H1 (cell line): ENCODE measurements around the gene TMEM63A. TPM values are rescaled to one million over a fixed set of nuclear protein-coding genes. Genes with fewer than 3 reads are reported as not detected.

ENCODE experiments used
- CTCF ChIA-PET: fragments of 300-600 bp; sonication (Branson Sonifier 250); formaldehyde crosslinking; loops from one replicate; lab custom pipeline; 2021; ENCODE audit not compliant: partially characterized antibody; lab: Charles Lee
- POLR2A ChIA-PET: fragments of 300-600 bp; sonication (Branson Sonifier 250); formaldehyde crosslinking; loops from one replicate; lab custom pipeline; 2021; ENCODE audit warnings: inconsistent platforms; ENCODE audit not compliant: partially characterized antibody; lab: Charles Lee
- DNase-seq, 2 experiments: peaks; one replicate each; pipeline versions ENCODE4 v3.0.0 to v3.0.0-alpha.2; 2010 to 2022; ENCODE audit warnings: low spot score in 2 of 2, low read depth in 1 of 2, mixed read lengths in 1 of 2
- FAIRE-seq: peaks from 2 replicates; lab custom pipeline; 2011; peaks lifted over from hg19 to GRCh38; lab: Jason Lieb, UNC
- H2AFZ ChIP-seq: 2 replicates; pipeline ENCODE4 v1.8.1; 2012; ENCODE audit warnings: low read length, inconsistent platforms
- H2AK5ac ChIP-seq: 2 replicates; pipeline ENCODE4 v1.6.1; 2013; ENCODE audit warnings: low read depth, low read length
- H2BK120ac ChIP-seq: replicated peaks from 2 replicates; pipeline ENCODE3; 2013; ENCODE audit warnings: low read depth, low read length, inconsistent platforms
- H2BK12ac ChIP-seq: 2 replicates; pipeline ENCODE4 v1.6.1; 2013; ENCODE audit warnings: low read depth, low read length
- H2BK15ac ChIP-seq: 2 replicates; pipeline ENCODE4 v1.6.1; 2013; ENCODE audit warnings: low read length
- H2BK20ac ChIP-seq: 2 replicates; pipeline ENCODE4 v1.6.1; 2013; ENCODE audit warnings: low read length
- H2BK5ac ChIP-seq: 2 replicates; pipeline ENCODE4 v1.6.1; 2013; ENCODE audit warnings: low read depth, low read length
- H3K14ac ChIP-seq: 2 replicates; pipeline ENCODE4 v1.6.1; 2013; ENCODE audit warnings: inconsistent platforms; ENCODE audit not compliant: insufficient read length
- H3K18ac ChIP-seq: 2 replicates; pipeline ENCODE4 v1.6.1; 2013; ENCODE audit warnings: low read length; ENCODE audit errors: extremely low read depth
- H3K23ac ChIP-seq: 2 replicates; pipeline ENCODE4 v1.6.1; 2013; ENCODE audit warnings: inconsistent platforms; ENCODE audit not compliant: insufficient read length
- H3K23me2 ChIP-seq: 2 replicates; pipeline ENCODE4 v1.6.1; 2013; ENCODE audit warnings: low read depth, low read length
- H3K27ac ChIP-seq: 2 replicates; pipeline ENCODE4 v1.6.1; 2011; ENCODE audit warnings: low read depth, low read length, inconsistent platforms
- H3K27me3 ChIP-seq, 4 experiments: replicated peaks in 1 of 4; 1 replicate in 1 of 4; 2 replicates in 3 of 4; pipeline versions ENCODE4 v1.6.1 to v1.8.1; 2011 to 2013; ENCODE audit warnings: low read length in 3 of 4, mild to moderate bottlenecking in 3 of 4, inconsistent platforms in 2 of 4, mixed read lengths in 2 of 4, moderate library complexity in 1 of 4; ENCODE audit not compliant: control insufficient read depth in 3 of 4, insufficient read depth in 3 of 4; ENCODE audit errors: extremely low read depth in 1 of 4
- H3K36me3 ChIP-seq, 4 experiments: 2 replicates each; pipeline versions ENCODE4 v1.6.1 to v1.8.1; 2011 to 2013; ENCODE audit warnings: mild to moderate bottlenecking in 4 of 4, low read length in 3 of 4, moderate library complexity in 2 of 4, control low read depth in 1 of 4, inconsistent platforms in 1 of 4; ENCODE audit not compliant: insufficient read depth in 4 of 4, control insufficient read depth in 2 of 4
- H3K4ac ChIP-seq: replicated peaks from 2 replicates; pipeline ENCODE3; 2013; ENCODE audit warnings: low read length, low read depth, mixed read lengths, inconsistent platforms; ENCODE audit not compliant: insufficient read length
- H3K4me1 ChIP-seq, 4 experiments: replicated peaks in 1 of 4; 1 replicate in 1 of 4; 2 replicates in 3 of 4; pipeline versions ENCODE4 v1.6.1 to v1.8.1; 2011 to 2013; ENCODE audit warnings: low read length in 3 of 4, inconsistent platforms in 2 of 4, mixed read lengths in 1 of 4; ENCODE audit not compliant: insufficient read depth in 4 of 4, control insufficient read depth in 3 of 4
- H3K4me2 ChIP-seq, 2 experiments: 2 replicates each; pipeline versions ENCODE4 v1.6.1 to v1.8.1; 2011 to 2013; ENCODE audit warnings: low read depth in 2 of 2, low read length in 2 of 2, control low read depth in 1 of 2, inconsistent platforms in 1 of 2, mild to moderate bottlenecking in 1 of 2; ENCODE audit not compliant: insufficient read depth in 1 of 2
- H3K4me3 ChIP-seq, 4 experiments: fragments of 200-600, 300-600 bp in 1 of 4; sonication (generic), shearing (Covaris generic), sonication (Bioruptor Twin) in 1 of 4; 2 replicates each; pipeline versions ENCODE4 v1.5.1 to v1.8.1; 2011 to 2016; ENCODE audit warnings: low read length in 4 of 4, low read depth in 3 of 4, control low read depth in 2 of 4, inconsistent platforms in 2 of 4, mild to moderate bottlenecking in 2 of 4, mixed read lengths in 1 of 4, moderate library complexity in 1 of 4; ENCODE audit not compliant: insufficient read depth in 2 of 4; ENCODE audit errors: extremely low read depth in 1 of 4
- H3K56ac ChIP-seq: replicated peaks from 2 replicates; pipeline ENCODE3; 2013; ENCODE audit warnings: low read depth, mild to moderate bottlenecking, mixed read lengths, low read length, inconsistent platforms; ENCODE audit not compliant: insufficient read length
- H3K79me1 ChIP-seq: 2 replicates; pipeline ENCODE4 v1.6.1; 2013; ENCODE audit warnings: low read depth, low read length, control low read depth
- H3K79me2 ChIP-seq, 2 experiments: 2 replicates each; pipeline versions ENCODE4 v1.6.1 to v1.8.1; 2012 to 2013; ENCODE audit warnings: low read length in 2 of 2, mild to moderate bottlenecking in 2 of 2, inconsistent platforms in 1 of 2; ENCODE audit not compliant: insufficient read depth in 2 of 2, control insufficient read depth in 1 of 2
- H3K9ac ChIP-seq, 4 experiments: replicated peaks in 1 of 4; 1 replicate in 1 of 4; 2 replicates in 3 of 4; pipeline versions ENCODE4 v1.6.1 to v1.8.1; 2011 to 2013; ENCODE audit warnings: low read depth in 3 of 4, low read length in 3 of 4, control low read depth in 2 of 4, mild to moderate bottlenecking in 2 of 4, moderate library complexity in 2 of 4, inconsistent platforms in 1 of 4; ENCODE audit errors: extremely low read depth in 1 of 4
- H3K9me3 ChIP-seq, 2 experiments: 2 replicates each; pipeline versions ENCODE4 v1.6.1 to v1.8.1; 2012 to 2013; ENCODE audit warnings: mild to moderate bottlenecking in 2 of 2, moderate library complexity in 2 of 2, control low read depth in 1 of 2, inconsistent platforms in 1 of 2, low read depth in 1 of 2, low read length in 1 of 2, mixed read lengths in 1 of 2; ENCODE audit not compliant: insufficient read depth in 2 of 2
- H4K20me1 ChIP-seq, 2 experiments: replicated peaks in 1 of 2; 2 replicates each; pipeline versions ENCODE3 to v1.8.1; 2011 to 2013; ENCODE audit warnings: inconsistent platforms in 2 of 2, low read length in 2 of 2, mild to moderate bottlenecking in 1 of 2; ENCODE audit not compliant: insufficient read depth in 2 of 2, control insufficient read depth in 1 of 2
- H4K5ac ChIP-seq: 2 replicates; pipeline ENCODE4 v1.6.1; 2013; ENCODE audit warnings: low read length, low read depth, mixed read lengths, inconsistent platforms; ENCODE audit not compliant: insufficient read length
- H4K8ac ChIP-seq: 2 replicates; pipeline ENCODE4 v1.8.0; 2013; ENCODE audit warnings: mild to moderate bottlenecking, moderate library complexity, low read length, inconsistent platforms; ENCODE audit not compliant: insufficient read depth; ENCODE audit errors: extremely low read depth
- H4K91ac ChIP-seq: replicated peaks from 2 replicates; pipeline ENCODE3; 2013; ENCODE audit warnings: low read length, mixed read lengths, inconsistent platforms; ENCODE audit not compliant: insufficient read length
- CTCF ChIP-seq, 3 experiments: IDR thresholded peaks; 1 replicate in 2 of 3; 2 replicates in 1 of 3; pipeline versions ENCODE4 v1.5.1 to v1.6.1; 2011; ENCODE audit warnings: low read length in 3 of 3, mild to moderate bottlenecking in 3 of 3, inconsistent platforms in 2 of 3, low read depth in 1 of 3, moderate library complexity in 1 of 3; ENCODE audit not compliant: insufficient read depth in 1 of 3; ENCODE audit errors: control extremely low read depth in 1 of 3
- EZH2 ChIP-seq: fragments of 200-600 bp; sonication (generic); IDR thresholded peaks from 2 replicates; pipeline ENCODE4 v1.7.1; 2012; ENCODE audit warnings: low read depth, mild to moderate bottlenecking, moderate library complexity, low read length, inconsistent platforms; ENCODE audit not compliant: severe bottlenecking
- NRF1 ChIP-seq: IDR thresholded peaks from 2 replicates; pipeline ENCODE4 v1.6.1; 2011; ENCODE audit warnings: mild to moderate bottlenecking, low read depth, low read length, improper control_type of control experiment
- POLR2A ChIP-seq, 2 experiments: IDR thresholded peaks; 1 replicate in 1 of 2; 2 replicates in 1 of 2; pipeline ENCODE4 v1.6.1; 2011; ENCODE audit warnings: low read depth in 2 of 2, low read length in 2 of 2, mild to moderate bottlenecking in 2 of 2; ENCODE audit errors: control extremely low read depth in 1 of 2
- POLR2AphosphoS5 ChIP-seq: IDR thresholded peaks from 2 replicates; pipeline ENCODE4 v1.6.1; 2011; ENCODE audit warnings: low read depth, low read length
- RAD21 ChIP-seq, 2 experiments: IDR thresholded peaks in 1 of 2; conservative IDR thresholded peaks in 1 of 2; 2 replicates each; pipeline ENCODE4 v1.6.1; 2011; ENCODE audit warnings: low read depth in 2 of 2, low read length in 2 of 2, improper control_type of control experiment in 1 of 2, inconsistent platforms in 1 of 2, mild to moderate bottlenecking in 1 of 2, moderate library complexity in 1 of 2
- WGBS, 2 experiments: shearing (Covaris generic) in 1 of 2; methylation state at CpG; one replicate each; pipeline versions ENCODE4 v1.1.6 to v1.1.7; 2013 to 2015; ENCODE audit warnings: low lambda C conversion rate in 2 of 2, mixed read lengths in 2 of 2, inconsistent platforms in 1 of 2, low coverage in 1 of 2, missing lambda C conversion rate in 1 of 2; ENCODE audit not compliant: insufficient replicate concordance in 2 of 2, insufficient coverage in 1 of 2, insufficient read length in 1 of 2; ENCODE audit errors: extremely low coverage in 1 of 2, missing lambda C conversion rate in 1 of 2; 5-methylcytosine and 5-hydroxymethylcytosine counted together
- polyA plus RNA-seq, 7 experiments: library from polyadenylated mRNA; depleted of rRNA in 3 of 7; stranded (reverse) in 5 of 7; unstranded in 2 of 7; fragments of >200 nt in 5 of 7; fragments of 200-250 nt in 2 of 7; gene quantifications; 1 replicate in 5 of 7; 2 replicates in 1 of 7; 4 replicates in 1 of 7; pipeline versions ENCODE4 v1.2.1 to v1.2.3, GENCODE V29; 2011 to 2013; ENCODE audit warnings: missing spikeins in 2 of 7, mixed read lengths in 2 of 7
- total RNA-seq: library from RNA; stranded (reverse); fragmentation: NEBNext Ultra II Directional; extraction: Animal tissue kit (Norgen Biotek cat#: 25700); gene quantifications from 2 replicates; pipeline ENCODE4 v1.2.1, GENCODE V29; 2021

Gene TMEM63A
- total and polyA plus RNA-seq, 2 of the 8 experiments (the other 6 are each of a cell fraction or from before 2014, with no cell fraction given), result 26.1 to 55.4 TPM

DNA sequence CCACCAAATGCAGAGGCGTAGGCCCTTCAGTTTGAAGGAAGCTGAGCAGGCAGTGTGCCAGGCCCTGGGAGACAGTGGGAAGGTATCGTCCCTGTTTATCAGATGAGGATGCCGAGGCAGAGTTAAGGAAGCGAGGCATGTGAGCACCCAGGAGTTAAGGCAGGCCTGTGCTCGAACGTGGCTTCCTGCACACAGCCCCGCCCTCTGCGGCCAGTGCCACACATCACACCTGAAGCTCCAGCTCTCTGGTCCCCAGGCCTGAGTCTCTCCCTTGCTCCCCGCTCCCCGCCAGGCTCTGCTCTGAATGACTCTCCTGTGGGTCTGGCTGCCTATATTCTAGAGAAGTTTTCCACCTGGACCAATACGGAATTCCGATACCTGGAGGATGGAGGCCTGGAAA lies 40.1 kb downstream of the TMEM63A start:
- no peak overlapping the region for H3K27ac ChIP-seq
- TF ChIP-seq POLR2A (IDR thresholded peaks at IDR 0.05; ENCODE audit: control extremely low read depth in 1 of 2, low read depth in 2 of 2, low read length in 2 of 2) (peak in 1 of 2 experiments; percentile 54; a peak in 1 of 3 replicates), RAD21 (IDR thresholded peaks at IDR 0.05 in 1 of 2, conservative IDR thresholded peaks at IDR 0.05 in 1 of 2; ENCODE audit: low read depth in 2 of 2, low read length in 2 of 2) (peak; percentile 9 to 37; a peak in 3 of 4 replicates), CTCF (IDR thresholded peaks at IDR 0.05; ENCODE audit: control extremely low read depth in 1 of 3, insufficient read depth in 1 of 3, low read depth in 1 of 3, low read length in 3 of 3) (peak in 2 of 3 experiments; percentile 3 to 23; a peak in 2 of 4 replicates), EZH2 (no peak), NRF1 (no peak), POLR2AphosphoS5 (peak; percentile 78; the same call in 1 of the 2 replicates)
- TF ChIP-seq, all 59 proteins: peak for 4
- Histone ChIP-seq H2AK5ac (no peak overlapping the region), H4K5ac (no peak overlapping the region), H2BK120ac (no peak overlapping the region), H2BK15ac (no peak overlapping the region), H3K56ac (no peak overlapping the region), H3K14ac (no peak overlapping the region), H3K79me2 (no peaks in the 10 kb centered on the region), H3K18ac (no peak overlapping the region), H3K36me3 (peaks cover 0 to 16% (median 6%) of the 10 kb centered on the region in 4 experiments; a peak in 3 of 8 replicates), H3K27me3 (no peaks in the 10 kb centered on the region), H4K20me1 (peaks cover 2 to 6% of the 10 kb centered on the region in 2 experiments), H3K23me2 (no peaks in the 10 kb centered on the region; the same call in 1 of the 2 replicates), H2BK12ac (no peak overlapping the region), H3K9me3 (no peaks in the 10 kb centered on the region), H3K4me1 (peaks cover 0 to 8% (median 4%) of the 10 kb centered on the region in 4 experiments; a peak in 4 of 7 replicates), H2BK5ac (no peak overlapping the region), H3K79me1 (0 out of 2 replicates have a peak, but pooled peaks cover 2% of the 10 kb centered on the region), H4K91ac (no peak overlapping the region), H3K23ac (no peak overlapping the region), H2BK20ac (no peak overlapping the region), H4K8ac (no peak overlapping the region), H3K4ac (no peak overlapping the region), H3K4me2 (no peak overlapping the region), H2AFZ (no peak overlapping the region), H3K9ac (no peak overlapping the region), H3K4me3 (no peak overlapping the region)
- WGBS, 2 experiments, result 88% methylated on average over 12 of the region's 12 CpGs; no CpG with 5 or more reads in 1 of the 2 experiments
- ChIA-PET POLR2A (interaction anchor here (0.9 to 3.4 kb wide), 8 partner anchors 11 to 367 kb away, joined by 3 to 15 read pairs (median 4); partner anchors contain the start of genes LEFTY1 and SRP9), CTCF (interaction anchor here (0.7 to 3.4 kb wide), 9 partner anchors 16 to 367 kb away, joined by 3 to 10 read pairs (median 3); partner anchors contain the start of gene SRP9)
- FAIRE-seq, result no peak
- no peak for DNase-seq
